Measurements from ENCODE around the gene LRP1. TPM values are rescaled to one million over a fixed set of nuclear protein-coding genes. Genes with fewer than 3 reads are reported as not detected.

Gene LRP1
- total RNA-seq, 1 donor from 2014 or later = 369 TPM

GRCh38 chr12:57160741-57161140 is 32.5 kb downstream of the LRP1 start:
- Histone ChIP-seq H3K27ac (ENCODE audit: low read depth, low read length) (no peak overlapping the region), H3K4me3 (ENCODE audit: insufficient read depth, low read depth, low read length) (no peak overlapping the region), H3K9me3 (ENCODE audit: insufficient read depth, low read depth, low read length) (no peaks in the 10 kb centered on the region), H3K36me3 (ENCODE audit: insufficient read depth, low read length) (peaks cover 72% of the 10 kb centered on the region), H3K79me2 (ENCODE audit: insufficient read depth, low read length) (peaks cover 4% of the 10 kb centered on the region), H3K27me3 (ENCODE audit: insufficient read depth, low read length) (no peaks in the 10 kb centered on the region), H4K20me1 (ENCODE audit: insufficient read depth, low read length) (peaks cover 78% of the 10 kb centered on the region), H2AFZ (ENCODE audit: low read depth, low read length) (no peak overlapping the region), H3K4me2 (ENCODE audit: low read length) (no peak overlapping the region), H3K9ac (ENCODE audit: low read length) (no peak overlapping the region), H3K4me1 (ENCODE audit: insufficient read depth, low read length) (peaks cover 14% of the 10 kb centered on the region)
- H3K36me3 Mint-ChIP-seq (ENCODE audit: low read depth, unreplicated experiment) = peaks cover 48% of the 10 kb centered on the region
- no peak for FAIRE-seq
- H3K4me3 Mint-ChIP-seq (ENCODE audit: unreplicated experiment) = no peak overlapping the region
- TF ChIP-seq EZH2 (IDR thresholded peaks at IDR 0.05; ENCODE audit: insufficient read depth, low read length) = no peak
- no peak for TF ChIP-seq CTCF (IDR thresholded peaks at IDR 0.05; ENCODE audit: insufficient read depth, low read depth, low read length)
- no peak overlapping the region for H3K27ac Mint-ChIP-seq (ENCODE audit: unreplicated experiment)
- H3K4me1 Mint-ChIP-seq (ENCODE audit: low read depth, unreplicated experiment) = peaks cover 14% of the 10 kb centered on the region
- H3K27me3 Mint-ChIP-seq (ENCODE audit: low read depth, unreplicated experiment) = no peaks in the 10 kb centered on the region
- no peak for DNase-seq (ENCODE audit: low read depth)
- no peaks in the 10 kb centered on the region for H3K9me3 Mint-ChIP-seq (ENCODE audit: unreplicated experiment)

GRCh38 chr12:57161491-57161890 is 33.2 kb downstream of the LRP1 start:
- Histone ChIP-seq H4K20me1 (ENCODE audit: insufficient read depth, low read length) (peaks cover 80% of the 10 kb centered on the region), H3K27me3 (ENCODE audit: insufficient read depth, low read length) (no peaks in the 10 kb centered on the region), H3K79me2 (ENCODE audit: insufficient read depth, low read length) (peaks cover 4% of the 10 kb centered on the region), H3K27ac (ENCODE audit: low read depth, low read length) (peak overlapping the region; percentile 23), H3K4me2 (ENCODE audit: low read length) (no peak overlapping the region), H3K9me3 (ENCODE audit: insufficient read depth, low read depth, low read length) (no peaks in the 10 kb centered on the region), H2AFZ (ENCODE audit: low read depth, low read length) (no peak overlapping the region), H3K9ac (ENCODE audit: low read length) (no peak overlapping the region), H3K4me3 (ENCODE audit: insufficient read depth, low read depth, low read length) (no peak overlapping the region), H3K36me3 (ENCODE audit: insufficient read depth, low read length) (peaks cover 65% of the 10 kb centered on the region), H3K4me1 (ENCODE audit: insufficient read depth, low read length) (peaks cover 19% of the 10 kb centered on the region)
- no peak overlapping the region for H3K4me3 Mint-ChIP-seq (ENCODE audit: unreplicated experiment)
- peaks cover 54% of the 10 kb centered on the region for H3K36me3 Mint-ChIP-seq (ENCODE audit: low read depth, unreplicated experiment)
- TF ChIP-seq CTCF (IDR thresholded peaks at IDR 0.05; ENCODE audit: insufficient read depth, low read depth, low read length) (no peak), EZH2 (IDR thresholded peaks at IDR 0.05; ENCODE audit: insufficient read depth, low read length) (no peak)
- no peaks in the 10 kb centered on the region for H3K9me3 Mint-ChIP-seq (ENCODE audit: unreplicated experiment)
- no peak overlapping the region for H3K27ac Mint-ChIP-seq (ENCODE audit: unreplicated experiment)
- DNase-seq (ENCODE audit: low read depth) (peak; percentile 26), FAIRE-seq (no peak)
- no peaks in the 10 kb centered on the region for H3K27me3 Mint-ChIP-seq (ENCODE audit: low read depth, unreplicated experiment)
- H3K4me1 Mint-ChIP-seq (ENCODE audit: low read depth, unreplicated experiment) = peaks cover 18% of the 10 kb centered on the region

GRCh38 chr12:57162553-57163125 is 34.4 kb downstream of the LRP1 start:
- no peak overlapping the region for H3K27ac ChIP-seq (ENCODE audit: low read depth, low read length)
- DNase-seq (ENCODE audit: low read depth) (no peak), FAIRE-seq (no peak)
- no peak overlapping the region for H3K9ac ChIP-seq (ENCODE audit: low read length)
- H3K4me3 ChIP-seq (ENCODE audit: insufficient read depth, low read depth, low read length) = no peak overlapping the region
- no peak overlapping the region for H3K4me2 ChIP-seq (ENCODE audit: low read length)
- H3K79me2 ChIP-seq (ENCODE audit: insufficient read depth, low read length) = peaks cover 4% of the 10 kb centered on the region
- Mint-ChIP-seq H3K9me3 (ENCODE audit: unreplicated experiment) (no peaks in the 10 kb centered on the region), H3K36me3 (ENCODE audit: low read depth, unreplicated experiment) (peaks cover 58% of the 10 kb centered on the region), H3K27ac (ENCODE audit: unreplicated experiment) (peak overlapping the region; percentile 19), H3K4me1 (ENCODE audit: low read depth, unreplicated experiment) (peaks cover 26% of the 10 kb centered on the region), H3K27me3 (ENCODE audit: low read depth, unreplicated experiment) (no peaks in the 10 kb centered on the region), H3K4me3 (ENCODE audit: unreplicated experiment) (no peak overlapping the region)
- H3K36me3 ChIP-seq (ENCODE audit: insufficient read depth, low read length) = peaks cover 61% of the 10 kb centered on the region
- H3K27me3 ChIP-seq (ENCODE audit: insufficient read depth, low read length) = no peaks in the 10 kb centered on the region
- TF ChIP-seq CTCF (IDR thresholded peaks at IDR 0.05; ENCODE audit: insufficient read depth, low read depth, low read length) (no peak), EZH2 (IDR thresholded peaks at IDR 0.05; ENCODE audit: insufficient read depth, low read length) (no peak)
- peaks cover 28% of the 10 kb centered on the region for H3K4me1 ChIP-seq (ENCODE audit: insufficient read depth, low read length)
- no peak overlapping the region for H2AFZ ChIP-seq (ENCODE audit: low read depth, low read length)
- no peaks in the 10 kb centered on the region for H3K9me3 ChIP-seq (ENCODE audit: insufficient read depth, low read depth, low read length)
- H4K20me1 ChIP-seq (ENCODE audit: insufficient read depth, low read length) = peaks cover 87% of the 10 kb centered on the region

Measured in astrocyte (in vitro differentiated cells and primary cell).